ENCODE results near the gene HYOU1. TPM values are rescaled to one million over a fixed set of nuclear protein-coding genes. Genes with fewer than 3 reads are reported as not detected.

HYOU1 gene
- total RNA-seq, 1 experiment from 2014 or later = 228 TPM

GRCh38 chr11:119046489-119046888 lies 10.5 kb downstream of the HYOU1 start:
- TF ChIP-seq CTCF (conservative IDR thresholded peaks at IDR 0.05) = no peak

More at GRCh38 chr11:119046489-119046888, 10.5 kb downstream of the HYOU1 start:
- Histone ChIP-seq H2BK12ac (ENCODE audit: insufficient read length, low read depth, low read length) (no peak overlapping the region), H3K9me3 (ENCODE audit: control insufficient read depth, low read depth, low read length) (no peaks in the 10 kb centered on the region), H3K9ac (ENCODE audit: extremely low read depth, insufficient read length, low read length) (no peak overlapping the region), H3K18ac (ENCODE audit: insufficient read length, low read depth, low read length) (no peak overlapping the region), H3K23ac (ENCODE audit: insufficient read length, low read depth, low read length) (no peak overlapping the region), H4K8ac (replicated peaks; ENCODE audit: insufficient read length, low read depth, low read length) (no peak overlapping the region), H3T11ph (ENCODE audit: low read length) (no peak overlapping the region), H2BK20ac (ENCODE audit: low read depth, low read length, poor library complexity, severe bottlenecking) (no peak overlapping the region), H3K27me3 (ENCODE audit: insufficient read depth, low read length) (no peaks in the 10 kb centered on the region), H2BK5ac (ENCODE audit: insufficient read length, low read length) (no peak overlapping the region), H3K79me1 (ENCODE audit: insufficient read depth, low read depth, low read length, poor library complexity, severe bottlenecking) (no peaks in the 10 kb centered on the region), H3K4me2 (ENCODE audit: insufficient read depth, insufficient read length, low read length) (no peak overlapping the region), H4K91ac (ENCODE audit: insufficient read length, low read depth, low read length) (no peak overlapping the region), H3K23me2 (ENCODE audit: insufficient read length, low read depth, low read length, poor library complexity, severe bottlenecking) (no peaks in the 10 kb centered on the region), H2AFZ (ENCODE audit: low read length) (no peak overlapping the region), H4K20me1 (ENCODE audit: control insufficient read depth, insufficient read depth, insufficient read length) (no peaks in the 10 kb centered on the region), H3K56ac (ENCODE audit: insufficient read length, low read depth, low read length) (no peak overlapping the region), H3K4me1 (ENCODE audit: insufficient read depth, low read length) (no peaks in the 10 kb centered on the region), H2AK5ac (ENCODE audit: insufficient read length, low read length) (no peak overlapping the region), H3K14ac (ENCODE audit: insufficient read depth, low read length) (no peak overlapping the region), H3K4ac (ENCODE audit: low read depth, low read length) (no peak overlapping the region), H4K5ac (ENCODE audit: insufficient read length, low read depth, low read length) (no peak overlapping the region), H2BK120ac (ENCODE audit: low read depth, low read length, poor library complexity, severe bottlenecking) (no peak overlapping the region), H3K79me2 (ENCODE audit: insufficient read depth, low read length) (no peaks in the 10 kb centered on the region), H2BK15ac (ENCODE audit: low read depth, low read length) (no peak overlapping the region), H3K27ac (ENCODE audit: insufficient read length, low read depth, low read length) (no peak overlapping the region)
- H3K27ac Mint-ChIP-seq = no peak overlapping the region; a peak in 1 of 7 replicates
- no CpG with 5 or more reads among the region's 6 CpGs for WGBS (ENCODE audit: extremely low coverage, insufficient read length, low lambda C conversion rate)
- H3K9me3 Mint-ChIP-seq = no peaks in the 10 kb centered on the region
- no peak for DNase-seq
- H3K4me3 Mint-ChIP-seq = no peak overlapping the region
- no peaks in the 10 kb centered on the region for H3K27me3 Mint-ChIP-seq (ENCODE audit: low read depth)
- peaks cover 53 to 72% (median 62%) of the 10 kb centered on the region in 3 experiments for H3K36me3 Mint-ChIP-seq (ENCODE audit: insufficient read depth in 1 of 3, low read depth in 3 of 3)
- peaks cover 2 to 13% of the 10 kb centered on the region in 2 experiments; a peak in 3 of 4 replicates for H3K4me1 Mint-ChIP-seq

All from H9 (cell line).